Spinal cord (tissue), 10 donors: ENCODE results near the gene AFG1L. TPM values are rescaled to one million over a fixed set of nuclear protein-coding genes. Genes with fewer than 3 reads are reported as not detected.
"Not testable (repeated sequence)": the region's sequence is repeated elsewhere in the genome, so short reads cannot be mapped to it uniquely, and the experiment has no call there.

ENCODE experiments used
- DNase-seq, 6 donors: peaks; one replicate each; pipeline versions ENCODE4 v3.0.0 to v3.0.0-alpha.2; 2013 to 2015; ENCODE audit warnings: low spot score in 6 of 6, low read depth in 4 of 6
- H3K27ac ChIP-seq: one replicate; pipeline ENCODE4 v1.5.1; 2013; ENCODE audit warnings: low read depth, low read length, control low read depth
- H3K27me3 ChIP-seq: one replicate; pipeline ENCODE4 v1.6.1; 2013; ENCODE audit warnings: low read length; ENCODE audit not compliant: control insufficient read depth, insufficient read depth
- H3K36me3 ChIP-seq: one replicate; pipeline ENCODE4 v1.6.1; 2013; ENCODE audit warnings: low read length; ENCODE audit not compliant: control insufficient read depth, insufficient read depth
- H3K4me1 ChIP-seq: one replicate; pipeline ENCODE4 v1.6.1; 2013; ENCODE audit warnings: low read length; ENCODE audit not compliant: control insufficient read depth, insufficient read depth
- H3K4me3 ChIP-seq: one replicate; pipeline ENCODE4 v1.5.1; 2013; ENCODE audit warnings: low read depth, low read length, control low read depth
- H3K9me3 ChIP-seq: one replicate; pipeline ENCODE4 v1.6.1; 2013; ENCODE audit warnings: low read length; ENCODE audit not compliant: control insufficient read depth, insufficient read depth
- WGBS: methylation state at CpG from one replicate; pipeline ENCODE4 v1.1.5; 2013; ENCODE audit warnings: missing lambda C conversion rate; ENCODE audit not compliant: insufficient coverage; 5-methylcytosine and 5-hydroxymethylcytosine counted together
- long read RNA-seq, 4 donors: transcript quantifications; one replicate each; lab custom pipeline, GENCODE V29; 2026
- polyA plus RNA-seq, 2 donors: library from polyadenylated mRNA; unstranded; fragments of 120-200 nt; gene quantifications; one replicate each; pipeline ENCODE4 v1.2.1, GENCODE V29; 2013; ENCODE audit not compliant: insufficient read length in 2 of 2
- total RNA-seq, 2 donors: library from RNA; depleted of rRNA in 1 of 2; stranded (reverse); fragments of 120-200 nt in 1 of 2; fragments of >200 nt in 1 of 2; gene quantifications; one replicate each; pipeline versions ENCODE4 v1.2.3 to v1.2.4, GENCODE V29; 2013 to 2014
- donor health status: healthy.

AFG1L gene
- total RNA-seq (10 to 100 TPM; 11.3 to 12.0 TPM), polyA plus RNA-seq (1 to 10 TPM; 5.6 to 7.8 TPM)
- long read RNA-seq, donor 1, full-length matches to known transcripts, result 1 of 1 reads
- long read RNA-seq, donor 1, partial matches to known transcripts, result 0 of 1 reads
- long read RNA-seq, donor 1, other reads (novel, unspliced or antisense), result 0 of 1 reads
- long read RNA-seq, donor 2, result 0 reads
- long read RNA-seq, donor 3, full-length matches to known transcripts, result 2 of 2 reads
- long read RNA-seq, donor 3, partial matches to known transcripts, result 0 of 2 reads
- long read RNA-seq, donor 3, other reads (novel, unspliced or antisense), result 0 of 2 reads
- long read RNA-seq, donor 4, full-length matches to known transcripts, result 1 of 1 reads
- long read RNA-seq, donor 4, partial matches to known transcripts, result 0 of 1 reads
- long read RNA-seq, donor 4, other reads (novel, unspliced or antisense), result 0 of 1 reads

DNA sequence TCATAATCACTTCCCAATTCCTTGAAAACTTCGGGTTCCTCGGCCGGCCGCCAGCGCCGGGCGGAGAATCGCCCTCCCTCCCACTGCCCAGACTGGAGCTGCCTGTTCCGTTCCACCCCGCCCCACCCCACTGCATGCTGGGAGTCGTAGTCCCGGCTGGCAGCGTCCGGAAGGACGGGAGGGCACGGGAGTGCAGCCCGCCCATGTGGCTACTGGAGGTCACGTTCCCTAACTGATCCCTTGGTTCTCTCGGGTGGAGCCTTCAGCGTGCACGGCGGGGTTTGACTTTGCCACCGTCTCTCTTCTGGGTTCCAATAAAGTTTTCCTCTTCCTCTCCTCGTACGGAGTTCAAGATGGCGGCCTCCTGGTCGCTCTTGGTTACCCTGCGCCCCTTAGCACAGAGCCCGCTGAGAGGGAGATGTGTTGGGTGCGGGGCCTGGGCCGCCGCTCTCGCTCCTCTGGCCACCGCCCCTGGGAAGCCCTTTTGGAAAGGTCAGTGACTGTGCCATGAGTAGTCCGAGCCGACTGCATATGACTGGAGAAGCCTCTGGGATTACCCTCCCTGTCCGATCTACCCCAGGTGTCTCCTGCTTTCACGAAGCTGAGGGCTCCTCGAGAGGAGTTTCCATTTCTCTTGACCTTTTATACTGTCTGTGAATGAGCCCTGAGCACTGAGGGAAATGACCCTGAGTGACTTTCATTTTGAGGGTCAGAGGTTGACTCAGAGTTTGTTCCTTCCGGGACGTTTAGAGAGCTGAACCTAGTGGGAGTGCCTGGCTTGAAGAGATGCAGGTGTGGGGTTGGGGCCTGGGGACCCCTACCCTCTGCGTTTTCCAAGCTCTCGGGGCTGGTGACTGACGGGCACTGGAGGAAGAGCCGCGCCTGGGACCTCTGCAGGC lies at the start of gene AFG1L:
AFG1L (plus strand) TSS at position 328 of the 899 bp plus-strand sequence; CDS start at position 354, 26 bp downstream.
- H3K4me1 ChIP-seq, result peaks cover 9% of the 10 kb centered on the region
- no peaks in the 10 kb centered on the region for H3K9me3 ChIP-seq
- H3K27me3 ChIP-seq, result no peaks in the 10 kb centered on the region
- DNase-seq, result peak; percentile 71 to 96 (median 88)
- peak within 1 kb of the TSS; percentile 92 for H3K27ac ChIP-seq
- peak within 1 kb of the TSS; percentile 98 for H3K4me3 ChIP-seq
- no peaks in the 10 kb centered on the region for H3K36me3 ChIP-seq
- WGBS, result 0% methylated on average over 43 of the region's 46 CpGs

DNA sequence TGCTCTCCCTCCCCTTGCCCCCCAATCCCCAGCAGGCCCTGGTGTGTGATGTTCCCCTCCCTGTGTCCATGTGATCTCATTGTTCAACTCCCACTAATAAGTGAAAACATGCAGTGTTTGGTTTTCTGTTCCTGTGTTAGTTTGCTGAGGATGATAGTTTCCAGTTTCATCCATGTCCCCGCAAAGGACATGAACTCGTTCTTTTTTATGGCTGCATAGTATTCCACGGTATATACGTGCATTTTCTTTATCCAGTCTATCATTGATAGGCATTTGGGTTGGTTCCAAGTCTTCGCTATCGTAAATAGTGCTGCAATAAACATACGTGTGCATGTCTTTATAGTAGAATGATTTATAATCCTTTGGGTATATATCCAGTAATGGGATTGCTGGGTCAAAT lies 49.8 kb upstream of the AFG1L start:
- H3K36me3 ChIP-seq, H3K4me1 ChIP-seq, H3K27me3 ChIP-seq, DNase-seq, H3K4me3 ChIP-seq, H3K9me3 ChIP-seq, H3K27ac ChIP-seq: not testable (repeated sequence)
- WGBS, result no CpG with 5 or more reads among the region's 7 CpGs

DNA sequence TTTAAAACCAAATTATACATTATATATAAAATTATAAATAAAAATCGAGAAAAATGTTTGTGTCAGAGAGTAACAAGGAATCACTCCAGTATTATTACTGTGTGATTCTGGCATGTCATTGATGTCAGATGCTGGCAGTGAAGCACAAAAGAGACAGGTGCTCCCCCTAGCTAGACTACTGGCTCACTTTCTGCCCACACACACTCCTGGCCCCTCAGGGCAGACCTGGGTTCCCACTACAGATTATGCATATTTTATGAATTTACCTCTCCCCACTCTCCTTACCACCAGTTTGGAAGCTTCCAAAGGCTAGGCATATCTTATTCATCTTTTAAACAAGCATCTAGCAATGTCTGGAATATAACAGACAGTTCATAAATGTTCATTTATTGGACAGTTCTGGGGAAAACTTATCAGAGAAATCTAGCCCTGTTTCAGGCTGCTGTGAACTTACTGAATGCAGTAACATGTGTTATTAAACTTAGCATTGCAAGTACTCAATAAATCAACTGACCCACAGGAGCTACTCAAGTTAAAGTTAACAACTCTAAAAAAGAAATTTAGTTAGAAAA lies 46.8 kb upstream of the AFG1L start:
- no CpG with 5 or more reads among the region's 1 CpG for WGBS
- Histone ChIP-seq H3K27ac (no peak overlapping the region), H3K4me1 (no peaks in the 10 kb centered on the region)

DNA sequence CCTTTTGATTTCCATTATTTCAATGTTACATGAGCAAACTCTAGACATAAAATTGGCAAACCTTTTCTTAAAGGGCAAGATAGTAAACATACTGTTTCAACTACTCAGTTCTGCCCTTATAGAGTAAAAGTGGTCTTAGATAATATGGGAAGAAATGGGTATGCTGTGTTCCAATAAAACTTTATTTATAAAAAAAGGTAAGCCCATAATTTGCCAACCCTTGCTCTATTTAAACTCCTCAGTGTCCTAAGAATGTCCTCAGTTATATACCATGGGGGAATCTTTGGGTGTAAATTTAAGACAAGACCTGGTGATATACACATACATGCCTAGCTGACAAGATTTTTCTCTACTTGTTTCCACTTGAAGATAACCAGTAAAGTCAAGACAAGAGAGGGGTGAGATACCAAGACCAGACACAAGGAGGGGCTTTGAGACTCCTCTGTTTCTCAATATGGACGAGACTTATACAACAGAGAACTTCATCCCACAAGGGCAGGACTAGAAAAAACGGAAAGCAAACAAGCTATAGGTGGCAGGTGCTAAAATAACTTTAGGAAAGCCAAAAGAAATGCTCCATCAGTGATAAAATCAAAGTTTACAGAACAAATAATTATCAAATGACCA lies 44.5 kb upstream of the AFG1L start:
- no CpG with 5 or more reads among the region's 2 CpGs for WGBS

More for the DNA sequence above, 46.8 kb upstream of the AFG1L start:
- Histone ChIP-seq H3K27me3 (no peaks in the 10 kb centered on the region), H3K9me3 (no peaks in the 10 kb centered on the region), H3K4me3 (no peak overlapping the region), H3K36me3 (peaks cover 4% of the 10 kb centered on the region)
- DNase-seq, result no peak

DNA sequence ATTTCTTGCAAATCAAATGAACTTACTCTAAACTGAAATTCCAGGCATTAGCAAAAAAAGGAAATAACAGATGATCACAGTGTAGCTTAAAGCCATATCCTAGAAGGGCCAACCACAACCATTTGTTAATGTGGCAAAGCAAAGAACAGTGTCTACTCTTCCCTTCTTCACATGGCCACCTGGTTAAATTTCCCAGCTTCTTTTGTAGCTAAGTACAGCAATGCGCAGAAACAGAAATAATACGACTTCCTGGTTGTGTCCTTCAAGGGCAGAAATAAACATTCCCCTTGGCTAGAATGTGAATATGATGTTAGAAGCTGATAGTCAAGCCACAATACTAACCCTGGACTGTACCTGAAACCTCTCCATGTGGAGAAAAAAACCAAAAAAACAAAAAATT lies 43.6 kb upstream of the AFG1L start:
- Histone ChIP-seq H3K4me1 (no peaks in the 10 kb centered on the region), H3K9me3 (no peaks in the 10 kb centered on the region), H3K27ac (no peak overlapping the region), H3K4me3 (no peak overlapping the region), H3K27me3 (no peaks in the 10 kb centered on the region), H3K36me3 (peaks cover 9% of the 10 kb centered on the region)
- WGBS, result no CpG with 5 or more reads among the region's 2 CpGs
- no peak for DNase-seq

More for the DNA sequence above, 44.5 kb upstream of the AFG1L start:
- Histone ChIP-seq H3K27me3 (no peaks in the 10 kb centered on the region), H3K27ac (no peak overlapping the region), H3K4me3 (no peak overlapping the region), H3K4me1 (no peaks in the 10 kb centered on the region), H3K36me3 (peaks cover 6% of the 10 kb centered on the region), H3K9me3 (no peaks in the 10 kb centered on the region)
- DNase-seq, result no peak

DNA sequence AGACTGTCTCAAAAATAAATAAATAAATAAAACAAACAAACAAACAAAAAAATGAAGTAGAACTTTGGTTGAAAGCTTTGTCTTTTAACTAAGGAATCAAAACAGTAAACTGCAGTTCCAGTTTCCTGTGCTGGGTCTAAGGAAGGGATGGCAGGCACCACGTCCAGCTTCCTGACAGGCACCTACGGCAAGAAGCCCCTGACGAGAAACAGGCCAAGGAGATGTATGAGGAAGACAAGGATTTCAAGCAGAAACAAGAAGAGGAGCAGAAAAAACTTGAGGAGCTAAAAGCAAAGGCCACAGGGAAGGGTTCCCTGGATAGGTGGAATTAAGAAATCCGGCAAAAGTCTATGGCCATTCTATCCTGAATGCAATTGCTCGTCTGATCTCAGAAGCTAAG lies 42.8 kb upstream of the AFG1L start:
- H3K4me1 ChIP-seq, result no peaks in the 10 kb centered on the region
- 95% methylated on average over 4 of the region's 5 CpGs for WGBS
- H3K4me3 ChIP-seq, result no peak overlapping the region
- peaks cover 9% of the 10 kb centered on the region for H3K36me3 ChIP-seq
- H3K27ac ChIP-seq, result no peak overlapping the region
- H3K9me3 ChIP-seq, result no peaks in the 10 kb centered on the region
- H3K27me3 ChIP-seq, result no peaks in the 10 kb centered on the region
- DNase-seq, result no peak

DNA sequence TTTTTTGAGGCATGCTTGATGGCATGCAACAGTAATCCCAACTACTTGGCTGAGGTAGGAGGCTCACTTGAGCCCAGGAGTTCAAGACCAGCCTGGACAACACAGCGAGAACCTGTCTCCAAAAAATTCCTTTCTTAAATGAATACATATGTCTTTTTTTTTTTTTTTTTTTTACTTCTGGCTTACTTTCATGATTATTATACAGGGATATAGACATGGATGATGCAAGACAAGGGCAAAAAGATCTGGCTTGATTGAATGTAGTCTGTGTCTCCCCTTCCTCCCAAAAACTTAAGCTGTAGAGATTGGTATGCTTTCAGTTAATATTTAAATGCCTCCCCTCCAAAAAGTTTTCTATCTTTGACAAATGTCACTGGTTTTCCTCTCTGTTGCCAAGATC lies 41.6 kb upstream of the AFG1L start:
- no CpG with 5 or more reads among the region's 1 CpG for WGBS
- Histone ChIP-seq H3K27ac (no peak overlapping the region), H3K27me3 (no peaks in the 10 kb centered on the region), H3K36me3 (peaks cover 14% of the 10 kb centered on the region), H3K4me1 (no peaks in the 10 kb centered on the region), H3K9me3 (no peaks in the 10 kb centered on the region), H3K4me3 (no peak overlapping the region)
- no peak for DNase-seq

DNA sequence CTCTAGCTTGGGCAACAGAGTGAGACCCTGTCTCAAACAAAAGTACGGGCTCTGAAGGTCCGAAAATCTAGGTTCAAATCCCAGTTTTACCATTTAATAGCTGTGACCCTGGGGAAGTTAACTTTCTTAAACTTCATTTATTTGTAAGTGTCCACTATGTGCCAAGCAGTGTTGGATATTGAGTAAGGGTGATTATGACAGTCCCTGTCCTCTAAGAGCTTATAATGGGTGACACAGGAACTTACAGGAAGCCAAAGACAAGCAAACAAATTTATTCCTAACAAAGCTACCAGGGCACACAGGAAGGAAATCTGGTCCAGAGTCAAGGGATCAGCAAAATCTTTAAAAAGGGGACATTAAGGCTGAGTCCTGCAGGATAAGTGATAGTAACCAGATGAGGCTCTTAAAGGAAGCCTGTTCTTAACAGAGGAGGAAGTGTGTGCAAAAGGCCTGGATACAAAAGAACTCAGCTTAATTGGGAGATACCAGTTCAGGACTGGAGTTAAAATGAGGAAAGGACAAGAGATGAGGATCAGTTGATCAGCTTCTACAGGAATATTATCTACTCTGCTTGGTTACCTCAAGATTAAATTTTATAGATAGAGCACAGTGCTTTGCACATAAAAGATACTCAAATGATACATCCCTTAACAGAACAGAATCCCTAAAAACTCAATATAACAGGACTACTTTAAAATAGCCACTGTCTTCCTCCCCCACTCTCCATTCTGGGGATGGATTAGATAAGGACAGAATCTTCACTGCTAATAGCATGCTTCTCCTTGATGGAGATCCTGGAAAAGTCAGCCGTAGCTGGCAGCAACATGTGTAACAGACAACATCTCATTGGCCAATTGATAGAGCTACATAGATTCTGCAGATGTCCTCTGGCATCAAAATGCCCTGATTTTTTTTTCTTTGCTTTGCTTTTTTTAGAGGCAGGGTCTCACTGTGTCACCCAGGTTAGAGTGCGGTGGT lies 40.1 kb upstream of the AFG1L start:
- no peaks in the 10 kb centered on the region for H3K27me3 ChIP-seq
- DNase-seq, result no peak
- peaks cover 19% of the 10 kb centered on the region for H3K36me3 ChIP-seq
- no peaks in the 10 kb centered on the region for H3K9me3 ChIP-seq
- no peak overlapping the region for H3K27ac ChIP-seq
- no peak overlapping the region for H3K4me3 ChIP-seq
- WGBS, result 93% methylated on average over 3 of the region's 4 CpGs
- peaks cover 10% of the 10 kb centered on the region for H3K4me1 ChIP-seq
